EL (cell line): ENCODE measurements around the gene ZNF8.
"Not testable (repeated sequence)": the region's sequence is repeated elsewhere in the genome, so short reads cannot be mapped to it uniquely, and the experiment has no call there.

Source experiments
- DNase-seq: peaks from one replicate; pipeline ENCODE4 v3.0.0-alpha.2; 2016

Gene ZNF8

GRCh38 chr19:58338336-58338735 lies 59.6 kb downstream of the ZNF8 start:
- no peak for DNase-seq

- DNase-seq, result peak; percentile 25
Observed at GRCh38 chr19:58338825-58339558, 60.2 kb downstream of the ZNF8 start.

GRCh38 chr19:58345558-58345957 lies 66.8 kb downstream of the ZNF8 start:
- DNase-seq, result no peak

GRCh38 chr19:58346961-58347929 lies 68.5 kb downstream of the ZNF8 start:
- DNase-seq, result peak; percentile 78

- DNase-seq, result not testable (repeated sequence)
Observed at GRCh38 chr19:58348080-58348479, 69.3 kb downstream of the ZNF8 start.

GRCh38 chr19:58349590-58349989 lies 70.8 kb downstream of the ZNF8 start:
- DNase-seq, result no peak

- no peak for DNase-seq
Observed at GRCh38 chr19:58350001-58350861, 71.5 kb downstream of the ZNF8 start.

- no peak for DNase-seq
Observed at GRCh38 chr19:58350871-58351557, 72.3 kb downstream of the ZNF8 start.

- DNase-seq, result no peak
Observed at GRCh38 chr19:58351558-58351878, 72.8 kb downstream of the ZNF8 start.

GRCh38 chr19:58351990-58352755 lies 73.4 kb downstream of the ZNF8 start:
- DNase-seq, result no peak
